Prostate gland (tissue), 2 donors: ENCODE results near the gene AICDA. TPM values are rescaled to one million over a fixed set of nuclear protein-coding genes. Genes with fewer than 3 reads are reported as not detected.
"Not testable (repeated sequence)": the region's sequence is repeated elsewhere in the genome, so short reads cannot be mapped to it uniquely, and the experiment has no call there.

Experiments used
- DNase-seq: peaks from one replicate; pipeline ENCODE4 v3.0.0-alpha.2; 2019; ENCODE audit warnings: low spot score
- H3K27ac ChIP-seq, 2 donors: fragments of 200-600 bp; sonication (generic); 2 replicates each; pipeline ENCODE4 v1.5.1; 2017 to 2019
- H3K27me3 ChIP-seq: fragments of 200-600 bp; sonication (generic); replicated peaks from 2 replicates; pipeline ENCODE4 v1.5.1; 2019; ENCODE audit not compliant: insufficient read depth
- H3K36me3 ChIP-seq, 2 donors: fragments of 200-600 bp; sonication (generic); 1 replicate in 1 of 2; 2 replicates in 1 of 2; pipeline versions ENCODE4 v1.5.1 to v1.8.1; 2017 to 2019
- H3K4me1 ChIP-seq: fragments of 200-600 bp; sonication (generic); replicated peaks from 2 replicates; pipeline ENCODE4 v1.5.1; 2019
- H3K4me3 ChIP-seq, 2 donors: fragments of 200-600 bp; sonication (generic); 2 replicates each; pipeline ENCODE4 v1.5.1; 2017 to 2019
- H3K9me3 ChIP-seq: fragments of 200-600 bp; sonication (generic); 2 replicates; pipeline ENCODE4 v1.5.1; 2017
- CTCF ChIP-seq, 4 experiments: fragments of 200-600 bp in 2 of 4; fragments of 450-650 bp in 2 of 4; sonication (generic) in 2 of 4; IDR thresholded peaks; 1 replicate in 3 of 4; 2 replicates in 1 of 4; pipeline ENCODE4 v1.5.1; 2016 to 2019; ENCODE audit warnings: antibody characterized with exemption in 4 of 4, mild to moderate bottlenecking in 2 of 4, moderate library complexity in 2 of 4
- POLR2A ChIP-seq: fragments of 450-650 bp; IDR thresholded peaks from one replicate; pipeline ENCODE4 v1.6.1; 2016; ENCODE audit warnings: antibody characterized with exemption, mild to moderate bottlenecking
- POLR2AphosphoS5 ChIP-seq: sonication (generic); formaldehyde crosslinking; IDR thresholded peaks from one replicate; pipeline ENCODE4 v1.6.1; 2017; ENCODE audit warnings: antibody characterized with exemption
- WGBS: methylation state at CpG from one replicate; pipeline ENCODE4 v1.1.5; 2018; 5-methylcytosine and 5-hydroxymethylcytosine counted together
- intact Hi-C: fragments of 100-400 bp; cut with DNase I; formaldehyde crosslinking; loops from one replicate; pipeline ENCODE4 v1.14.2; 2022
- total RNA-seq, 2 donors: library from RNA; depleted of rRNA; stranded (reverse); fragments of >200 nt; gene quantifications; one replicate each; pipeline ENCODE4 v1.1.0, GENCODE V29; 2016

The AICDA gene
- total RNA-seq, 2 donors from 2014 or later = 4.3 TPM; not detected in 1

DNA sequence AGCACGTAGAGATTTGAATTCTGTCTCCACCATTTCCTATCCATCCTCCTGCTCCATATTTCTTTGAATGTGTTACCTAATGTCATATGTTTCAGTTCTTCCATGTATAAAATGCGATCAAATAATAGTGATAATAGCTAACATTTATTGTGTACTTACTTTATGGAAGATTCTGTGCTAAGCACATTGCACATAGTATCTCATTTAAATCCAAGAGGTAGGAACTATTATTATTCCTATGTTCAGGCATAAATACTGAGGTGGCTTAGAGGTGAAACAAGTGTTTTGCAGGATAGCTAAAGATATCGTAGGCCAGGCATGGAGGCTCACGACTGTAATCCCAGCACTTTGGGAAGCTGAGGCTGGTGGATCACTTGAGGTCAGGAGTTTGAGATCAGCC, 17.5 kb upstream of the AICDA start:
- intact Hi-C loops = no loop called here
- DNase-seq = no peak
- Histone ChIP-seq H3K27ac (no peak overlapping the region), H3K27me3 (no peaks in the 10 kb centered on the region), H3K9me3 (no peaks in the 10 kb centered on the region), H3K4me1 (no peaks in the 10 kb centered on the region), H3K4me3 (no peak overlapping the region), H3K36me3 (no peaks in the 10 kb centered on the region)
- WGBS = 96% methylated on average over 4 of the region's 4 CpGs
- TF ChIP-seq POLR2AphosphoS5 = no peak
- TF ChIP-seq POLR2A = no peak
- no peak for TF ChIP-seq CTCF (IDR thresholded peaks at IDR 0.05)

- TF ChIP-seq POLR2AphosphoS5 = no peak
- H3K9me3 ChIP-seq = no peaks in the 10 kb centered on the region
- H3K36me3 ChIP-seq = no peaks in the 10 kb centered on the region
- H3K27ac ChIP-seq = no peak overlapping the region
- H3K4me3 ChIP-seq = no peak overlapping the region
- intact Hi-C loops = no loop called here
- 22% methylated on average over 3 of the region's 3 CpGs for WGBS
- no peaks in the 10 kb centered on the region for H3K27me3 ChIP-seq
- H3K4me1 ChIP-seq = no peaks in the 10 kb centered on the region
- DNase-seq = no peak
Observed at GRCh38 chr12:8629486-8630033, 16.9 kb upstream of the AICDA start.

DNA sequence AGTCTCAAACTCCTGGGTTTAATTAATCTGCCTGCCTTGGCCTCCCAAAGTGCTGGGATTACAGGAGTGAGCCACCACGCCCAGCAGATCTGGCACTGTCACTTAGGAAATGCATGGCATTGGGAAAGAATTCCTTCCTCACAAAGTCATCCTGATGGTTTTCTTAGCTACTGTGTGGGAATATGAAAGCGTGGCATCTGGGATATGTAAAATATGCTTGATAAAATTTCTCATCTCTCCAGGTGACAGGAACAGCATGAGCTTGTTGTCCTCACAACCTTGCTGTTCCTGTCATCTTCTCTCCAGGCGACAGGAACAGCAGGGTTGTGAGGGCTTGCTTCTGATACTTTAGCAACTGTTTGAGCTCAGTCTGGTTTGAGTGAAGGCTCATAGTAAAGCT, 16.1 kb upstream of the AICDA start:
- Histone ChIP-seq H3K4me3 (no peak overlapping the region), H3K27ac (no peak overlapping the region), H3K4me1 (no peaks in the 10 kb centered on the region), H3K27me3 (no peaks in the 10 kb centered on the region), H3K9me3 (no peaks in the 10 kb centered on the region), H3K36me3 (no peaks in the 10 kb centered on the region)
- 79% methylated on average over 3 of the region's 3 CpGs for WGBS
- intact Hi-C loops = no loop called here
- DNase-seq = no peak
- TF ChIP-seq POLR2AphosphoS5 (no peak), POLR2A (no peak), CTCF (IDR thresholded peaks at IDR 0.05) (no peak)

GRCh38 chr12:8624750-8625149, 12.1 kb upstream of the AICDA start:
- H3K9me3 ChIP-seq, DNase-seq, intact Hi-C loops, H3K4me1 ChIP-seq, H3K27ac ChIP-seq, H3K4me3 ChIP-seq, H3K36me3 ChIP-seq, H3K27me3 ChIP-seq: not testable (repeated sequence)
- WGBS = 93% methylated on average over 9 of the region's 26 CpGs

- no peak overlapping the region for H3K27ac ChIP-seq
- H3K4me3 ChIP-seq = no peak overlapping the region
- no peak for DNase-seq
- intact Hi-C loops = no loop called here
- no peaks in the 10 kb centered on the region for H3K27me3 ChIP-seq
- no peaks in the 10 kb centered on the region for H3K4me1 ChIP-seq
- no peaks in the 10 kb centered on the region for H3K36me3 ChIP-seq
- WGBS = 54% methylated on average over 4 of the region's 4 CpGs
- no peak for TF ChIP-seq POLR2A
- TF ChIP-seq CTCF (IDR thresholded peaks at IDR 0.05) = no peak
- no peak for TF ChIP-seq POLR2AphosphoS5
- H3K9me3 ChIP-seq = no peaks in the 10 kb centered on the region
Observed at GRCh38 chr12:8622646-8623045, 10.0 kb upstream of the AICDA start.

DNA sequence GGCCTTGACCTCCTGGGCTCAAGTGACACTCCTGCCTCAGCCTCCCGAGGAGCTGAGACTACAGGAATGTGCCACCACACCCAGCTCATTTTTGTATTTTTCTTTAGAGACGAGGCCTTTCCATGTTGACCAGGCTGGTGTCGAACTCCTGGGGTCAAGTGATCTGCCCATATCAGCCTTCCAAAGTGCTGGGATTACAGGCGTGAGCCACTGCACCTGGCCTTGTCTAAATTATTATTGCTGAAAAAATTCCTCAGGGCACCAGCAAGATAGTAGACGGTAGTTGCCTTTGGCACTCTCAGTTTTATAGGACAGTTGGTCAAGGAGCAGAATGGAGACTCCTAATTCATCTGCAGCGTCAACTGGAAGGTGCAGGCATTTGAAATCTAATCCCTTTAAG, 2.5 kb upstream of the AICDA start:
- H3K27ac ChIP-seq = no peak overlapping the region
- no peak for TF ChIP-seq CTCF (IDR thresholded peaks at IDR 0.05)
- TF ChIP-seq POLR2AphosphoS5 = no peak
- TF ChIP-seq POLR2A = no peak
- H3K27me3 ChIP-seq = no peaks in the 10 kb centered on the region
- intact Hi-C loops = no loop called here
- no peaks in the 10 kb centered on the region for H3K9me3 ChIP-seq
- no peaks in the 10 kb centered on the region for H3K36me3 ChIP-seq
- H3K4me3 ChIP-seq = no peak overlapping the region
- DNase-seq = no peak
- H3K4me1 ChIP-seq = no peaks in the 10 kb centered on the region
- WGBS = 61% methylated on average over 6 of the region's 6 CpGs

- intact Hi-C loops, H3K4me3 ChIP-seq: not testable (repeated sequence)
- WGBS = 11% methylated on average over 1 of the region's 1 CpG
Observed at GRCh38 chr12:8613881-8614280, 1.2 kb upstream of the AICDA start.

More at GRCh38 chr12:8613881-8614280, 1.2 kb upstream of the AICDA start:
- not testable (repeated sequence) for DNase-seq, H3K36me3 ChIP-seq, H3K4me1 ChIP-seq, H3K27me3 ChIP-seq, H3K27ac ChIP-seq, H3K9me3 ChIP-seq
